ENCODE measurements around the gene CBX4. TPM values are rescaled to one million over a fixed set of nuclear protein-coding genes. Genes with fewer than 3 reads are reported as not detected.
A peak's percentile ranks its signal among the peaks of the same experiment; 100 is the strongest.

Gene CBX4
- total RNA-seq, 2 experiments from 2014 or later, result 98.9 to 110 TPM

GRCh38 chr17:79842656-79843473 is 3.6 kb upstream of the CBX4 start:
- Histone ChIP-seq H3K79me2 (ENCODE audit: insufficient read depth, low read depth, low read length) (peaks cover 7% of the 10 kb centered on the region), H3K36me3 (ENCODE audit: insufficient read depth, low read length) (peaks cover 7% of the 10 kb centered on the region), H3K4me3 (ENCODE audit: low read depth, low read length, poor library complexity, severe bottlenecking) (no peak overlapping the region), H3K27ac (ENCODE audit: low read depth, low read length, poor library complexity, severe bottlenecking) (no peak overlapping the region), H4K20me1 (ENCODE audit: insufficient read depth, low read length) (peaks cover 4% of the 10 kb centered on the region), H3K4me1 (ENCODE audit: insufficient read depth, low read length, poor library complexity, severe bottlenecking) (no peaks in the 10 kb centered on the region), H3K9me3 (ENCODE audit: low read length) (no peaks in the 10 kb centered on the region), H2AFZ (ENCODE audit: low read length) (no peak overlapping the region), H3K4me2 (ENCODE audit: low read length) (peak overlapping the region; percentile 37; the same call in 1 of the 2 replicates), H3K9me2 (ENCODE audit: insufficient read depth, low read length) (no peaks in the 10 kb centered on the region)
- ChIA-PET CTCF (ENCODE audit: unreplicated experiment) (interaction anchor here (0.6 kb wide), 1 partner anchor 65 kb away, joined by 4 read pairs; the partner anchor contains the start of gene CBX2), POLR2A (no interaction called here)
- intact Hi-C loops (cut with micrococcal nuclease; ENCODE audit: unreplicated experiment), result no loop called here
- DNase-seq (ENCODE audit: low spot score), result no peak
- no TSS peak for BruUV-seq (replicated peaks)
- peak; percentile 96 for TF ChIP-seq EZH2phosphoT487 (IDR thresholded peaks at IDR 0.05; ENCODE audit: borderline replicate concordance, low read depth, low read length)
- TF ChIP-seq CTCF (conservative IDR thresholded peaks at IDR 0.05; ENCODE audit: low read length), result 0 out of 2 replicates have a peak, but pooled peaks have one; percentile 19

- no peak overlapping the region for H2AFZ ChIP-seq (ENCODE audit: low read length)
- H3K79me2 ChIP-seq (ENCODE audit: insufficient read depth, low read depth, low read length), result peaks cover 13% of the 10 kb centered on the region
- H3K4me3 ChIP-seq (ENCODE audit: low read depth, low read length, poor library complexity, severe bottlenecking), result no peak overlapping the region
- peaks cover 13% of the 10 kb centered on the region for H3K36me3 ChIP-seq (ENCODE audit: insufficient read depth, low read length)
- no TSS peak for BruUV-seq (replicated peaks)
- H3K9me2 ChIP-seq (ENCODE audit: insufficient read depth, low read length), result no peaks in the 10 kb centered on the region
- ChIA-PET POLR2A (no interaction called here), CTCF (ENCODE audit: unreplicated experiment) (no interaction called here)
- peaks cover 4% of the 10 kb centered on the region for H3K4me1 ChIP-seq (ENCODE audit: insufficient read depth, low read length, poor library complexity, severe bottlenecking)
- peaks cover 4% of the 10 kb centered on the region for H4K20me1 ChIP-seq (ENCODE audit: insufficient read depth, low read length)
- intact Hi-C loops (cut with micrococcal nuclease; ENCODE audit: unreplicated experiment), result no loop called here
- DNase-seq (ENCODE audit: low spot score), result no peak
- no peaks in the 10 kb centered on the region for H3K9me3 ChIP-seq (ENCODE audit: low read length)
- H3K27ac ChIP-seq (ENCODE audit: low read depth, low read length, poor library complexity, severe bottlenecking), result no peak overlapping the region
- H3K4me2 ChIP-seq (ENCODE audit: low read length), result no peak overlapping the region
- peak; percentile 13; the same call in 1 of the 2 replicates for TF ChIP-seq EZH2phosphoT487 (IDR thresholded peaks at IDR 0.05; ENCODE audit: borderline replicate concordance, low read depth, low read length)
- no peak for TF ChIP-seq CTCF (conservative IDR thresholded peaks at IDR 0.05; ENCODE audit: low read length)
Measured at GRCh38 chr17:79842136-79842655, 3.0 kb upstream of the CBX4 start.

Data from OCI-LY7 (cell line).